ENCODE results near the gene ZNFX1. TPM values are rescaled to one million over a fixed set of nuclear protein-coding genes. Genes with fewer than 3 reads are reported as not detected.

Gene ZNFX1
- total and polyA plus RNA-seq, 9 of the 15 experiments (the other 6 are each of a cell fraction or from before 2014, with no cell fraction given), result 3.8 to 13.8 (median 10.3) TPM

GRCh38 chr20:49219091-49219923 lies 58.5 kb downstream of the ZNFX1 start, which contains the start of gene DDX27 (continued):
- TF ChIP-seq RBM17 (IDR thresholded peaks at IDR 0.05; ENCODE audit: borderline replicate concordance, low read depth, low read length), result no peak
- TF ChIP-seq NFRKB (IDR thresholded peaks at IDR 0.05; ENCODE audit: low read depth), result 0 out of 2 replicates have a peak, but pooled peaks have one; percentile 30
- TF ChIP-seq SAP30 (IDR thresholded peaks at IDR 0.05; ENCODE audit: borderline replicate concordance, insufficient read depth, low read depth, low read length, poor library complexity, severe bottlenecking), result peak; percentile 82
- peak; percentile 84 for TF ChIP-seq ELF1 (tag; IDR thresholded peaks at IDR 0.05)
- TF ChIP-seq ZNF140 (CRISPR knock-in tag; IDR thresholded peaks at IDR 0.05), result no peak
- TF ChIP-seq CCAR2 (IDR thresholded peaks at IDR 0.05; ENCODE audit: low read depth, low read length), result no peak
- TF ChIP-seq FOSL1 (tag; conservative IDR thresholded peaks at IDR 0.05), result peak; percentile 61
- TF ChIP-seq WHSC1 (IDR thresholded peaks at IDR 0.05; ENCODE audit: low read length), result no peak
- peak in 2 of 3 experiments; percentile 53 to 61 for TF ChIP-seq YY1 (IDR thresholded peaks at IDR 0.05; ENCODE audit: borderline replicate concordance in 1 of 3, control insufficient read depth in 1 of 3, extremely low read depth in 1 of 3, insufficient read depth in 3 of 3, insufficient read length in 1 of 3, insufficient replicate concordance in 2 of 3, low read depth in 1 of 3, low read length in 2 of 3)
- no peak for TF ChIP-seq SIX5 (IDR thresholded peaks at IDR 0.05; ENCODE audit: borderline replicate concordance in 1 of 2, insufficient read depth in 1 of 2, low read depth in 1 of 2, low read length in 2 of 2)
- TF ChIP-seq POLR2B (IDR thresholded peaks at IDR 0.05; ENCODE audit: low read depth, partially characterized antibody), result peak; percentile 85
- no peak for TF ChIP-seq ARID1B (IDR thresholded peaks at IDR 0.05)
- TF ChIP-seq HIVEP1 (CRISPR knock-in tag; IDR thresholded peaks at IDR 0.05), result no peak
- no peak for TF ChIP-seq MCM5 (IDR thresholded peaks at IDR 0.05; ENCODE audit: low read depth)
- no peak for TF ChIP-seq SREBF1 (IDR thresholded peaks at IDR 0.05; ENCODE audit: borderline replicate concordance, low read depth, low read length)
- no peak for TF ChIP-seq HNRNPUL1 (IDR thresholded peaks at IDR 0.05; ENCODE audit: low read length)
- TF ChIP-seq HNRNPH1 (optimal IDR thresholded peaks at IDR 0.05; ENCODE audit: low read depth, low read length), result no peak
- peak; percentile 87 to 93 for TF ChIP-seq FOXK2 (conservative IDR thresholded peaks at IDR 0.05 in 1 of 2, IDR thresholded peaks at IDR 0.05 in 1 of 2; ENCODE audit: low read depth in 2 of 2)
- no peak for TF ChIP-seq SFPQ (IDR thresholded peaks at IDR 0.05; ENCODE audit: low read depth, low read length)
- no peak for TF ChIP-seq PHB2 (IDR thresholded peaks at IDR 0.05; ENCODE audit: low read depth)
- no peak for TF ChIP-seq NFE2L1 (tag; IDR thresholded peaks at IDR 0.05; ENCODE audit: borderline replicate concordance, low read depth)
- no peak for TF ChIP-seq PRMT5 (CRISPR knock-in tag; IDR thresholded peaks at IDR 0.05)
- TF ChIP-seq, protein P1, sequence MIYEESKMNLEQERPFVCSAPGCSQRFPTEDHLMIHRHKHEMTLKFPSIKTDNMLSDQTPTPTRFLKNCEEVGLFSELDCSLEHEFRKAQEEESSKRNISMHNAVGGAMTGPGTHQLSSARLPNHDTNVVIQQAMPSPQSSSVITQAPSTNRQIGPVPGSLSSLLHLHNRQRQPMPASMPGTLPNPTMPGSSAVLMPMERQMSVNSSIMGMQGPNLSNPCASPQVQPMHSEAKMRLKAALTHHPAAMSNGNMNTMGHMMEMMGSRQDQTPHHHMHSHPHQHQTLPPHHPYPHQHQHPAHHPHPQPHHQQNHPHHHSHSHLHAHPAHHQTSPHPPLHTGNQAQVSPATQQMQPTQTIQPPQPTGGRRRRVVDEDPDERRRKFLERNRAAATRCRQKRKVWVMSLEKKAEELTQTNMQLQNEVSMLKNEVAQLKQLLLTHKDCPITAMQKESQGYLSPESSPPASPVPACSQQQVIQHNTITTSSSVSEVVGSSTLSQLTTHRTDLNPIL (CRISPR knock-in tag; IDR thresholded peaks at IDR 0.05), result no peak
- no peak for TF ChIP-seq ELF4 (CRISPR knock-in tag; IDR thresholded peaks at IDR 0.05)
- 0 out of 2 replicates have a peak, but pooled peaks have one; percentile 38 for TF ChIP-seq SIN3B (IDR thresholded peaks at IDR 0.05; ENCODE audit: low read depth)
